HG02759 (cell line): ENCODE data around the gene FCRL1.

Experiments
- ATAC-seq: cut with Tn5 transposase; IDR thresholded peaks from one replicate; pipeline ENCODE4 v1.9.1; 2021; ENCODE audit warnings: mild to moderate bottlenecking, moderate library complexity; ENCODE audit not compliant: unreplicated experiment

FCRL1 gene, protein sequence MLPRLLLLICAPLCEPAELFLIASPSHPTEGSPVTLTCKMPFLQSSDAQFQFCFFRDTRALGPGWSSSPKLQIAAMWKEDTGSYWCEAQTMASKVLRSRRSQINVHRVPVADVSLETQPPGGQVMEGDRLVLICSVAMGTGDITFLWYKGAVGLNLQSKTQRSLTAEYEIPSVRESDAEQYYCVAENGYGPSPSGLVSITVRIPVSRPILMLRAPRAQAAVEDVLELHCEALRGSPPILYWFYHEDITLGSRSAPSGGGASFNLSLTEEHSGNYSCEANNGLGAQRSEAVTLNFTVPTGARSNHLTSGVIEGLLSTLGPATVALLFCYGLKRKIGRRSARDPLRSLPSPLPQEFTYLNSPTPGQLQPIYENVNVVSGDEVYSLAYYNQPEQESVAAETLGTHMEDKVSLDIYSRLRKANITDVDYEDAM

DNA sequence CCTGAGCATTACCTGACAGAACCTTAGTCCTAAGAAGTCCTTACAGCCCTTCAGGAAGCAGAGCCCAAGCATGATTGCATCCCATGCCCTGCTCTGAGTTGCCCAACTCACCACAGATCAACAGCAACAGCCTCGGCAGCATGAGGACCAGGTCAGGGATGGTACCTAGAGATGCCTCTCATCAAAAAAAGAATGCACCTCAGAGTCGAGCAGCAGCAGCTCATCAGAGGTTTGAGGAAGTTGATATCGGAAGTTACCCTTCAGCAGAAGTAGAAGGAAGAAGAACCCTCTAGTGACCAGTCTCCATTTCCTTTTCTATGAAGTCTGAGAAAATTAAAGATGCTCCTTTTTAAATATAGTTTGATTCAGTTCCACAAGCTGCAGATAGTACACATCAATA, at the start of gene FCRL1:
FCRL1 (minus strand) TSS at position 225 of the 400 bp plus-strand sequence; CDS start at position 142, 83 bp downstream.
- ATAC-seq, result no peak

DNA sequence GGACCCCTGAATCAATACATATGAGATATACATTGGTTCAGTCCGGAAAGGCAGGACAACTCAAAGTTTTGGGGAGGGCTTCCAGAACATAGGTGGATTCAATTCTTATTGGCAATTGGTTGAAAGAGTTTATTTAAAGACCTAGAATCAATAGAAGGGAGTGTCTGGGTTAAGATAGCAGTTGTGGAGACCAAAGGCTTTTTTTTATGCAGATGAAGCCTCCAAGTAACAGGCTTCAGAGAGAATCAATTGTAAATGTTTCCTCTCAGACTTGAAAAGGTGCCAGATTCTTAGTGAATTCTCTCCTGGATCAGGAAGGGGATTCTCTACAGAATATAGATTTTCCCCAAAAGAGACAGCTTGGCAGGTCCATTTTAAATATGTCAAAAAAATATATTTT, 48.7 kb upstream of the FCRL1 start:
- no peak for ATAC-seq

DNA sequence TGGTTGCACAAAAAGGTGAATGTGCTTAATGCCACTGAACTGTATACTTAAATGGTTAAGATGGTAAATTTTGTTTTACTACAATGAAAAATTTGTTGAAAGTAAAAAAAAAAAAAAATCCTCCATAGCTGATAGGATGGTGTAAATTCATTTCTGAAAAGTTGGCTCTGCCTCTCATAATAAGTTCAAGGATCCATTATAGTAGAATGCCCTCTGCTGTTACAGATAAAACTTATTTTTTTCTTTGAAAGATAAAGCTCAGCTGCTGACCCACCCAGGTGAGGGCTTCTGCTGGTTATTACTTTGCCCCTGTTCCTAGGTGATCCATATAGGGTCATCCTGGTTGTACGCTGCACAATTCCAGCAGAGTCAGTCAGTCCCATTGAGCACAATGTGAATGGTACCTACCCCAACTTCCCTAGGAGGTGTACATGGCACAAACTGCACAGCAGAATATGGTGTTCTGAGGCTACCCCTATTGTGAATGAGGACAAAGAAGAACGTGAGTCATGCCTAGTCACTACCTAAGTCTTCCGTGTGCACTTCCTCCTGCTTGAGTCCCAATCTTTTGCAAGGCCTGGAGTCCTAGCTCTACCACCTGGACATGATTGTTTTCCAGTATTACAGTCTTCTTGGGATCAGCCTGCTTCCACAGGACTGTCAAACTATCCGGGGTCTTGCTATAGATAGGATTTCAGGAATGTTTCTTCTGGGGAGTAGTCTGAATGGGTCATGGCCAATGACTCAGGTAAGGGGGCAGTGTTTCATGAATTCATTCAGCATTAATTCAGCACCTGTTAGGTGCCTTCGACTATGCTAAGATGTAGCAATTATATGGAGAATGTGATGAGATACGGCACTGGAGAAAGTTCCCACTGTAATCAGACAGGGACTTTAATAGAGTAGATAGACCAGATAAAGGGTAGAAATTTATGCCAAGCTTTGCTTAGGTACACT, 42.5 kb upstream of the FCRL1 start:
- ATAC-seq, result no peak

DNA sequence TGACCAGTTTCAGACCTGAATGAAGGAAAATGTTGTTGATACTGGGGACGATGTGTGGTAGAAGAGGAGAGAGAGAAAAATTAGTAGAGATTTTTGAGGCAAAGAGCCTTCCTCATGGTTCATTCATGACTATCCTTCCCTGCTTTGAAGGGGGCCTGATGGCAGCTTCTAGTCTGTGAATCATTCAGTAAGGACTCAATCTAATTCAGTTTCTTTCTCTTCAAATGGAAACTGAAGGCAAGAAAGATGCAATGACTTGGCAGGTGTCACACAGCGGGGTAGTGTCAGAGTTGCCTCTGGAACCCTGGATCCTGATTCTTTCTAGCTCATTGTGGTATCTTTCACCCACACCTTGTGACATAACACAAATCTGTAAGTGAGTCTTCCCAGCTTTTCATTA, 36.6 kb upstream of the FCRL1 start:
- ATAC-seq, result no peak

DNA sequence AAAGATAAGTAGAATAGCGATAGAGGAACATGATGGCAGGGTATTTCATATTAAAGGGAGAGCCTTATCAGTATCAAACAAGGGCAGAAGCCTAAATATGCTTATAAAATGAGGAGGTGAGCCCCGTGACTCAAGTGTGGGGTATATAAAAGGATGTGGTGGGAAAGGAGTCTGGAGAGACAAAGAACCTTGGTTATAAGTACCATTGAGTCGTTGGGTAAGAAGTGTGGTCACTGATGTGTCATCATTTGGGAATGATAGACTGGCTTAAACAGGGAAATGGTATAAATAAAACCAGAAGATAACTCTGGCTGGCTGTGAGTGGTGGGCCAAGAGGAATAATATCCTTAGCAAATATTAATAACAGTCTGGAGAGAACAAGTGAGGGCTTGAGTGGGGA, 32.6 kb upstream of the FCRL1 start:
- ATAC-seq, result no peak

DNA sequence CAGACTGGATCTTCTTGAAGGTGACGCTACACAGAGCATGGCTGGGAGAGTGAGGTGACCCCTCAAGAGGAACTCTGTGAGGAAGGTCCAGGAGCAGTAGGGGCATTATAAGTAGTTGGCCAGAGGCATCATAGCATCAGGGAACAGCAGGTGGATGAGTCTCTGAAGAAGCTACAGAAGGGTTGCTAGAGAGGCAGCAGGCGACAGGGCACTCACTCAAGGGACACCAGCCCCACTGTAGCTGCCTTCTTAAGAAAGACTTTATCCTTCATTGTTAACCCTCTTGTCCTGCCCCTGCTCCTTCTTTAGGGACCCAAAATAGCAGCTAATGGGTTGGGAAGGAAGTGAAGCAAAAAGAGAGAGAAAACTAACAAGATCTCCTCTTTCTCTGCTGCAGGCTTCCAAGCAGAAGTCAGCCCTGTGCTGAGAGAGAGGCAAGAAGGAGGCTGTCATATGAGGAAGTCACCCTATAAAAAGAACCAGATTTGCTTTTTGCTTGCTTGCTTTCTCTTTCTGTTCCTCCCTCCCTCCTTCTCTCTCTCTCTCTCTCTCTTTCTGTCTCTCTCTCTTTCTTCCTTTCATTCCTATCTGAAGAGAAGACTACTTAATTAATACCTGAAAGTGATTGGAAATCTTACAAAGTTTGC, 29.4 kb upstream of the FCRL1 start:
- ATAC-seq, result peak; percentile 73

DNA sequence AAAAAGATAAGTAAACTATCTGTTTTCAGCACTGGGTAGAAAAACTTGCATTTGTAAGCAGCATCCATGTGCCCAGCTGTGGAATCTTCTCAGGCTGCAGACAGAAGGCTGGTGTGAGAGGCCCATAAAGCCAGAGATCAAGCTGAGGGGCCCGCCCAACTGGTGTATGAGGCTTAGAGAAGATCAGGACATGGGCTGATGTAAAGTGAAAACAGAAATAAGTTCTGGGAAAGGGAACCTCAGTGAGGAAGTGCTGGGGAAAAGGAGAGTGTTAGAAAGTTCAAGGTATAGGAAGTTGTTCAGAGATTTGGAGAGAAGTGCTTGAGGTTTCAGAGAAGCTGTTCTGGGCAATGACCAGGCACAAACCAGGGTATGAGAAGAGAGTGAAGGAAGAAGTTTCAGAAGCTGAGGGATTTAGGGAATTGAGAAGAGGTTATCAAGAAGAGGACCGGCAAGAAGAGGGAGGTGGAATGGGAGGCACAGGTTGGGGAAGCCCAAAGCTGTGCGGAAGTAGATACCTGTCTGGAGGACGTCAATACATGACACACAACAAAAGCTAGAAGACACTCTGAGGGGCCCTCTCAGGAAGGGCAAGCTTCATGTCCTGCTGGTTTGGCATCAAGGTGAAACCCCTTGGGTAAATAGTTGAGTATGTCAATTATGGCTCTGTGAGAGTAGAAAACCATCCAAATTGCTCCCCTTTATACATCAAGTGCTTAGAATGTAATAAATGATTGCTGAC, 24.3 kb upstream of the FCRL1 start:
- no peak for ATAC-seq

DNA sequence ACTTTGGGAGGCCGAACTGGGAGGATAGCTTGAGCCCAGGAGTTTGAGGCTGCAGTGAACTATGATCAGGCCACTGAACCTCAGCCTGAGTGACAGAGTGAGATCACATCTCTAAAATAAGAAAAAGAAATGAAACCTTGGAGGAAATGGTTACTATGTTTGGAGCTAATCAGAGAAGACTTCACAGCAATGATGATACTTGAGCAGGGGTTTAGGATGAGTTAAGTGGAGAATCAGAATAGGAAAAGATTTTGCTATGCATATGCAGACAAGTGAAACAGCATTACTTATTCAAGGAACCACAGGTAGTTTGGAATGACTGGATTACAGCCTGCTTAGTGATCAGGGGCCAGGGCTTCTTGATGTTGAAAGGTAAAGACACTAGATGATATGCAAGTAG, 23.0 kb upstream of the FCRL1 start:
- ATAC-seq, result no peak

DNA sequence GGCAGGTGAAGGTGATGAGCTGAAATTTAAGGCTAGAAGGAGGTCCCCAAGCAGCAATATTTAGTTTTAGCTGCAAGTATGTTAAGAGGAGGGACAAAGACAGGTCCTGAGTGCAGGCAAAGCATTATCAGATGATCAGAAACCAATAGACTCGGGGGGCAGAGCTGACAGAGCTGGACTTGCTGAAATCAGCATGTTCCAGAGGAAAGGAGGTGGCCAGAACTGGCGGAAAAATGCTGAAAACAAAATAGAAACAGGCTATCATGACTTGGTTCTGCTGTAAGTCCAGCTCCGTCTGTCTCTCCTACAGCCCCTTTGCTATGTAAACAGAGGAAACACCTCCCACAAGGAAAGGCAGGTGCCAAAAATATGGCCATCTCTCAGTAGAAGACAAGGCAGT, 21.8 kb upstream of the FCRL1 start, which contains the start of gene CD5L:
CD5L (minus strand) TSS at position 101 of the 400 bp plus-strand sequence. CDS start 107 bp downstream, outside the sequence.
- ATAC-seq, result no peak

DNA sequence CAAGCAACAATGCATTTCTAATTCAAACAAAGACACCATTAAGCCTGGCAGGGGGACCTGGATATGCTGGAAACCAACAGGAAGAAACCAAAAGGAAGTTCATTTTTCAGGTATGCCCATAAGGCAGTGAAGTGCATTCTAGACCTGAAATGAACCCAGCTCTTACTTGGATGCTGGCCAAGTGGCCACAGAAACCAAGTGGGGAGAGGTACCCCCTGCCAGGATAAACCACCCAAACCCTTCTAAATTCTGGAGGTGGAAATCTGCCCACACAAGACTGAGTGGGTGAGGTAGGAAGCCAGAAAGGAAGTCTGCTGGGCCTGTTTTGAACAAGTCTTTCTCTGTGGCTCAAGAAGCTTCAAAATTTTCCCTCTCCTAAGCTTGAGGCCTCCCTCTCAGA, 19.0 kb upstream of the FCRL1 start:
- ATAC-seq, result no peak

DNA sequence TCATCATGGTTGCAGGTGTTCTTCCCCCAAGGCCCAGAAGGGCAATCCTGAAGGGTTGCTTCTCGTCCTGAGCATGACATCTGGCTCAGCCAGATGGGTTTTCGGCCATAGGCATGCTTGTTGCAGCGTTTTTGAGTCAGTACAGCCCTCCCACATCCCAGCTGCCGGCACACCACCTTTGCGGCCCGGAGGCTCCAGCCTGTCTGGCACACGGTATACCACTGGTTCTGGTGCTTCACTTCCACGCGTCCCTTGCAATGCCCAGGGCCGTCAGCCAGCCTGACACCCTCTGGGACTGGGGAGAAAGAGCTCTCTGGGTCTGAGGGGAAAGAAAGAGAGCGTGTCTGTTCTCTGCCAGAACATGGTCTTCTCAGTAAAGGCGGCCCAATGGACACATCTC, 14.5 kb upstream of the FCRL1 start:
- no peak for ATAC-seq

DNA sequence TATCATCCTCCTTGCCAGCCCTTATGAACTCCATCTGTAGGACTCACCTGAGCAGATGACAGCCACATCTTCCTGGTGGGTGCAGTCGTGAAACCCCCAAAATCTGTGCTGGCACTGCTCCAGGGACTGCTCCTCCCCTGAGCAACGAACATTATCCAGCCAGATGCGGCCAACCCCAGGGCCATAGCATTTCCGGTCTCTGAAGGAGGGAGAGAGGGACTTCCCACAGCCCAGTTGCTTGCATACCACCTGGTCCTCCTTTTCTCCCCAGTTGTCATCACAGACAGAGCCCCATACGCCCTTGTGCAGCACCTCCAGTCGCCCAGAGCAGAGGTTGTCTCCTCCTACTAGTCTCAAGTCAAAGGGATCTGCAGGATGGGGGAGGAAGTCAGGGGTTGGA, 13.2 kb upstream of the FCRL1 start:
- no peak for ATAC-seq

DNA sequence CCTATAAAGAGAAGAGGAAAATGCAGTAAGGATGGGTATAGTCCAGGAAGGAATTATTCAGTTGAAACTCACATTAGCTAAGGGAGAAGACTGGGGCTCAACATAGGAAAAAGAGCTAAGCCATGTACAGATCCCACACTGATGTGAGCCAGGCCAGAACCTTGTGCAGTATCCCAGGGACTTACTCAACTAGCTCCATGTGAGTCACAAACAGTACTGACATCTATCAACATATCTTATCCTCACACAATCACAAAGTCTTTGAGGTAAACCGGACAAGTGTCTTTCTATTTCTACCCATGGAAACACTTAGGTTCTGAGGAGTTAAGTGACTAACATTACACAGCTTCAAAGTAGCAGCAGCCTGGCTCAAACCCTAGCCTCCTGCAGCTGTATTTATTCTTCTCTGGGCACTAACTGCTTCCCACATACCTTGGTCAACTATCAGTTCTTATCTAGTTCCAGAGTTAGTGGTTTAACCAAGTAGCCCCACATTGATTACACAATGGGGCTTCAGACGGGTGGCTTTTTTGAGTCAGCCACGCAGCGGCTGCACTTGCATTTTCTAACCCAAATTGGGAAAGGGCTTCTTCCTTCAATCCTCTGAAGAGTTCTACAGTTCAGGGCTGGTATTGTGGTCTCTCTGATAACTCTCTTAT, 12.2 kb upstream of the FCRL1 start:
- ATAC-seq, result no peak

DNA sequence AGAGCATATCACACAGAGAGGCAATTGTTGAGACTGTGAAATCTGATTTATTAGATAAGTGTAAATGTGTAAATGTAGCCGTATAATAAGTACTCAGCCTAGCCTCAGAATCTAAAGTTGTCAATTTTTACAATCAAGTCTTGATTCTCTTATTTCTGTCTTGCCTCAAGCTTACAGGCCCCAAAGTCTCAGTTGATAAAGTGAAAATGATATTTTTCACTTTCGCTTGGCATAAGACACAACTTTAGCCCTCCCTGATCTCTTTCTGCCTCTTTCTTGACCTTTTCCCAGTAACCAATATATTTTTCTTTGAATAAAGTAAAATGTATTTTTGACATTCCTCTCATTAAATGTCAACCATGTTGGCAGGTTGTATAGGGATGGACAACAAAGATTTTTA, 11.0 kb upstream of the FCRL1 start:
- ATAC-seq, result no peak

DNA sequence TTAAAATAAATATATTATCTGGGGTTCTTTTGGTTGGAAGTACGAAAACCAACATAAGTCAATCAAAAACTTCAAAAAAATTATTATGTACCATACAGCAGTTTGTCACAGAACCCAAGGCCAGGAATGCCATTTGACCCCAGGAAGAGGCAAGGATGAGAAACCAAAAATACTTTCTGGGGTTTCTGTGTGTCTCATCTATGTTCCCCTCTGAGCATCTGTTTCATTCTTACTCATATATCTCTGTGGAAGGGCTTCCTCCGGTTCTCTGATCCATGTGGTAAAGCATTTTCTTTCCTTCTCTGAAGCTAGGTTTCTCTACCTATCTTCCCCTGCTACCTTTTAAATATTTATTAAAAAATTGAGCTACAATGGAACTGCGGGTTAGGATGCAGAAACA, 9.8 kb upstream of the FCRL1 start:
- no peak for ATAC-seq

DNA sequence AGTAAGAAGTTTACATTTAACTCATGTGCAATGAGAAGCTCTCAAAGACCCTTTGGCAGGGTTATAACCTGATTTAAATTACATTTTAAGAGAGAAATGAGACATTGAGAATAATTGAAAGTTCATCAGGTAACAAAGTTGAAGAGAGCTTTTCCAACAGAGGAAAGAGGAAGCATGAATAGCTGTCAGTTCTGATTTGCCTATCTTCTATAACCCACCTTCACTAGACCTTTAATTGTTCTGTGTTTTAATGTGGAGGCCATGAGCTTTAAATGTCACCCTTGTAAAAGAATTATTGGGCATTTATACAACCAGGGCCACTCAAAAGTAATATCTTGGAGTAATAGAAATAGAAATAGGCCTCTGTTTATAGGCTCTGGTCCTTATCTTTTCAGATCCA, 9.3 kb upstream of the FCRL1 start:
- no peak for ATAC-seq

DNA sequence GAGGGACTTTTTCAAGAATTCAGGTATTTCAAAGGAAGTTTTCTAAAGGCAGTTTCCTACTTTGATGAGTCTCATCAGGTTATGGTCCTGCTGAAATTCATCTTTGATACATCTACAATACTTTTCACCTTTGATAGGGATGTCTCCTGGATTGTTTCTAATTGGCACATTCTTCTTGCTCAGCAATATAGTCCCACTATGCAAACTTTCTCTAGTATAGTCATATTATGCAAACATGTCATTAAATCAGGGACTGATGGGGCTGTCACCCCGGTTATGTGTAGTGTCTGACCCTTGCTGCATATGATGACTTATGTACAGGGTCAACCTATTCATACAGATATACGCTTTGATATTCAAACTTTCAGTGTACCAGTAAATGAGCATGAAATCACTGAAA, 379 bp upstream of the FCRL1 start:
- ATAC-seq, result no peak

DNA sequence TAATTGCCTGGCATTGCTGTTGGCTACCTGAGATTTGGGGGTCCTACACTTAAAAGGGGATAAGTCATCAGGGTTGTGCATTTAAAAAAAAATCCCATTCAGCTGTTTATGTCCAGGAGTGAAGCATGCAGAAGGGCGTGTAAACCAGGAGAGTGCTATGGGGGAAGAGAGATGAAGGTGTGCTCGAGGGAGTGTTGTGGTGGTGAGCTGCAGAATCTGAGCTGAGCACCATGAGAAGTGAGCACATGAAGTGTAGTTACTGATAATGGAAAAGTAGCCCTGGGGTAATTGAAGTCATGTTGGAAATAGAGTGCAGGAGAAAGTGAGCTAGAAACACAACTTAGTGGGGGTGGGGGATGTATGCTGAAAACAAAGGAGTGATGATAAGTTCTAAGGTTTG, 705 bp downstream of the FCRL1 start:
- ATAC-seq, result no peak

DNA sequence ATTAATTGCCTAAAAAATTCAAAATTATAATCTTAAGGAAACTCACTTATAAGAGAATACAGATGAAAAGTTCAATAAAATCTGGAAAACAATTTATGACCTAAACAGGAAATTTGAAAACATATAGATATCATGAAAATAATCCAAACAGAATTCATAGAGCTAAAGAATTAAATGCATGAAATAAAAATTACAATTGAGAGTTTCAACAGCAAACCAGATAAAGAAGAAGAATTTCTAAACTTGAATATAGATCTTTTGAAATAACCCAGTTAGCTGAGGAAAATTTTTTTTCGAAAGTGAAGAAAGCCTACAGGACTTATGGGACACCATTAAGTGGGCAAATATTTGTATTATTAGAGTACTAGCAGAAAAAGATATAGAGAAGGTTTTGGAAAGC, 6.7 kb downstream of the FCRL1 start:
- ATAC-seq, result no peak
